NCI-H2227 (cell line): ENCODE data around the gene GLG1.
A peak's percentile ranks its signal among the peaks of the same experiment; 100 is the strongest.
"Not testable (repeated sequence)": the region's sequence is repeated elsewhere in the genome, so short reads cannot be mapped to it uniquely, and the experiment has no call there.

Experiments used
- DNase-seq: peaks from one replicate; lab custom pipeline; 2025; ENCODE audit not compliant: unreplicated experiment; lab: John Stamatoyannopoulos, UW

The GLG1 gene

DNA sequence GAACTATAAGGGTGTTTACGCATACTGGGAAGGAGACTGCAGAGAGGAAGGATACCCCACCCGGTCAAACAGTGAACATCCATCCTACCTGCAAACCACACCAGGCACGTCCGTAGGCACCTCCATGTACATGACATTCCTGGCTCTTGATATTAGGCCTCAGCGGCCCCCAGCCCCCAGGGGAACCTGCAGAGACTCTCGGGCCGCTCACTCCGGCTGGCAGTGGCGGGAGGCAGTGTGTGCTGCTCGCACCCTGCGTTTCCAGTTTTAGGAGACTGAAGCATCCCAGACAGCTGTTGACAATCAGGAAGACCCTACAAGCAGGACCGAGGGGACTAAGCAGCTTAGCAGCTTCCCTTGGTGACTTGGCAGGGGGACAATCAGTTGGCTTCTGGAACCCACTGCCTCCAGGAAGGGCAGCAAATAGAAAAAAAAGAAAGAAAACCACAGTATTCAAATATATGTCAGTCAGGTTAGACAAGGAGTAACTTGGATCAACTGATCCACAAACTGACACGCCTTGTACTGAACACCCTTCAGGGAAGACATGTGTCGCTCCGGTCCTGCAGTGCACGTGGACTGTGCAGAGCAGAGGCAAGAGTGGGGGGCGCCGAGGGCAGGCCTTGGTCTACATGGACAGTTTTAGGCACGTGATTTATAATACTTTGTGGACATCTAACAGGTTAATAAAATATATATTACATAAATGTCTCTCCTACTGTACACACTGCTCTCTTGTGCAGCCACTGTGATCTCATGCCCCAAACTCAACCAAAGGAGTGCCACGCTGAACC is 155.8 kb downstream of the GLG1 start:
- DNase-seq = no peak

DNA sequence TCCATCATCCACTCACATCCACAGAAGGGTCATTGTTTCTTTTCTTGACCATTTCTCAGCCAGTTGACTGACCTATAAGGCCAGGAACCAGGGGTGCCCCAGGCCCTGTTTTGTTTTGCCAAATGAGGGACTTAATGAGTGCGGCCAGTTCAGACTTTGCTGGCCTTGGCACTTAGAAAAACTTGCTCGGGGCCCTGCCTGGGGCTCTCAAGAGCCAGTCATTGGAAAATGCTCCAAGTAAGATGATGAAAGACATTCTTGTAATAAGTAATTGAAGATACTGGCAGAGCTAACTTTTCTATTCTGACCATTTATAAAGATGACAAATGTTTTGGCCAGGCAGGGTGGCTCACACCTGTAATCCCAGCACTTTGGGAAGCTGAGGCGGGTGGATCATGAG is 156.7 kb downstream of the GLG1 start:
- DNase-seq = no peak

DNA sequence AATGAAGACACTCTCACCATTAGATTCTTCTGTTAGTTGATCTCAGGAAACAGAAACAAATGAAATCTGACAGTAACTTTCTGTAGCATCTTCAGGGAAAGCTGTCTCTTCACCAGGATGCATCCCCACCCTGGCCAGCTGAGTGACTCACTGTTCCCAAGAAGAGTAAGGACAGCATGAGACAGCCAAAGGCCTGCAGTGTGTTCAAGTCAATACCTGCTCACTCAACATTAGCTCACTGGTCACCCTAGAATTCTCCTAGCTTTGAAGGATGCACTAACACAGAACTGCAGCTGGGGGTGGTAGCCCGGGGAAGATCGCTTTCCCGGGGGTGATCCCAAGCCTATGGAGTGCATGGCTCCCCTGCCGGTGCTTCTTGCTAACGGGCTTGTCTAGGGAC is 157.4 kb downstream of the GLG1 start:
- DNase-seq = no peak

- DNase-seq = no peak
Observed at GRCh38 chr16:74448990-74449389, 157.9 kb downstream of the GLG1 start.

DNA sequence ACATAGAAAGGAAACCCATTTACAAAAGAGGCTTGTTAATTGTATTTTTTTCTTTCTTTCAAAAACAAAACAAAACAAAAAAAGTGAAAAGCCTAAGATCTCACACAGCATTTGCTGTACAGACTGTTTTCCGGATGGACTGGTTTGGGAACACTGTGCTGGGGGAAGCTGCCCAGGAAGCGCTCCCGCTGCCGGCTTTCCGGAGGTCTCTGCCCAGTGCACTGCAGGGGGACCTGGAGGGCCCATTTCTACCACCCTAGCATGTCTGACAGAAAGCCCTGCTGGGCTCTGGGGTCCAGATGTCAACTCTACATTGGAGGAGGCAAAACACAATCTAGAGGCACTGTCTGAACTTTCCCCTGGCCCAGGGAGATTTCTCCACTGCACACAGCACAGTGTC is 159.3 kb downstream of the GLG1 start:
- DNase-seq = no peak

DNA sequence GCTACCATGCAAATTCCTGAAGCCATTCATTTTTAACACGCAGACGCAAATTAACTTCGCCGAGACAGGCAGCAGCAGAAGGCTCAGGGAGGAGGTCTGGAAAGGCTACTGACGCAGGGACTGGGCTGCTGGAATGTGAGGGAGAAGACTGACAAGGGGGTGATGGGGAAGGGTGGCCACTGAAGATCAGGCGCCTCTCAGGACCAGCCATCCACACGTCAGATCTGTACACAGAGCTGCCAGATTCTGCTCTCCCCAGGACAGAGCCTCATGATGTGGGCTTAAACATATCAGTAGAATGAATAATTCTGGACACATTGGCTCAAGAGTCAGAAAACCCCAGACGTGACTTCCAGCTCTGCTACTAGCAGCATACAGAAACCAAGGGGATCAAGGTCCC is 160.0 kb downstream of the GLG1 start:
- no peak for DNase-seq

DNA sequence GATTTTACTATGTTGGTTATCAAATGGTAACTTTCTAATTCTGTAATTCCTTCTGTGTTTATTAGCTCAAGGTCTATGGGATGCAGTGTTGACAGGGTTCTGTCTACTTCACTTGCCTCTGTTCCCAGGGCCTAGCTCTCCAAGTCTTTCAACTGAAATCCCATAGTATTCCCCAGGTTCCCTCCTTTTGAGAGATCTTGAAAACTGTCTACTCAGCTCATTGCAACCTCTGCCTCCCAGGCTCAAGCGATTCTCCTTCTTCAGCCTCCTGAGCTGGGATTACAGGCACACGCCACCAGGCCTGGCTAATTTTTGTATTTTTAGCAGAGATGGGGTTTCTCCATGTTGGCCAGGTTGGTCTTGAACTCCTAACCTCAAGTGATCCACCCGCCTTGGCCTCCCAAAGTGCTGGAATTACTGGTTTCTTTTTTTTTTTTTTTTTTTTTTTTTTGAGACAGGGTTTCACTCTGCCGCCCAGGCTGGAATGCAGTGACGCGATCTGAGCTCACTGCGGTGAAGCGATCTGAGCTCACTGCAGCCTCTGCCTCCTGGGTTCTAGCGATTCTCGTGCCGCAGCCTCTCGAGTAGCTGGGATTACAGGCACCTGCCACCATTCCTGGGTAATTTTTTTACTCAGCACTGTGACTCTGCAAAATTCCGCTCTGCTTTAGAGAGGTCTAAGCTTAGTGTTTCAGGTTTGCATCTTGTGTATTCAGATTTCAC is 163.1 kb downstream of the GLG1 start:
- not testable (repeated sequence) for DNase-seq

DNA sequence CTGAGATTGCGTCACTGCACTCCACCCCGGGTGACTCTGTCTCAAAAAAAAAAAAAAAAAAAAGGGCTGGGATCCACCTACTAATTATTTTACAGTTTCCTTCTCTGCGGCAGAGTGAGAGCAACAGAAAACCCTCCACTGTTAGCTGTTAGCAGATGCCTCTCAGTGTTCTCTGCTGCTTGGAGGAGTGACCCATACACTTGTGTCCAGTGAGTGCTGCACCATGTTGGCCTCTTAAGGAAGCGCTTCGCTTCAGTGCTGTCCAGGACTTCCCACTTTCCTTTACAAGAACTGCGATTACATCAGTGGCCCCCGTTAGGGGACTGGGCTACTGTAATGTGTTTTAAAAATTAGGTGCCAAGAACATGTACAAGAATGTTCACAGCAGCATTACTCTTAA is 167.2 kb downstream of the GLG1 start:
- DNase-seq = no peak

GRCh38 chr16:74438492-74438979 is 168.4 kb downstream of the GLG1 start:
- DNase-seq = no peak

- DNase-seq = no peak
Observed at GRCh38 chr16:74431516-74431915, 175.4 kb downstream of the GLG1 start.

DNA sequence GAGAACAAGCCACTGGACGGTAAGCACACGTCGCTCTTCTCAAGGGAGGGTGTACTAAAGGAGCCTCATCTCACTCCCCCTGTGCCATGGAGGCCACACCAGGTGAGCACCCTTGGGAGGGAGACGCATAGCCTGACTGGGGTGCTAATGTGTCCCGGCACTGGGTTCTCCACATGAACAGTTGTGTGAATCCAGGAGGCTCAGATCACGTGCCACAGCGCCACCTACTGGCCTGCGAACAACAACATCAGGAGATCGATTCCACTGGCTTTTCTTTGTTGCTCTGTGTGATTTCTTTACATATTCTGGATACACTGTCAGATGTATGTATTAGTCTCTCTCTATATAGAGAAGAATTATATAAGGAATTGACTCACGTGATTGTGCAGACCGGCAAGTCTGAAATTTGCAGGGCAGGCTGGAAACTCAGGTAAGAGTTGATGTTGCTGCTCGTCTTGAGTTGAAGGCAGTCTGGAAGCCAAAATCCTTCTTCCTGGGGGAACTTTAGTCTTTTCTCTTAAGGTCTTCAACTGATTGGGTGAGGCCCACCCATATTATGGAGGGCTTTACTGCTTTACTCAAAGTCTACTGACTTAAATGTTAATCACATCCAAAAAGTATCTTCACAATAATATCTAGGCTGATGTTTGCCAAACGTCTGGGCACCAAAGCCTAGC is 176.7 kb downstream of the GLG1 start:
- DNase-seq = peak; percentile 43

DNA sequence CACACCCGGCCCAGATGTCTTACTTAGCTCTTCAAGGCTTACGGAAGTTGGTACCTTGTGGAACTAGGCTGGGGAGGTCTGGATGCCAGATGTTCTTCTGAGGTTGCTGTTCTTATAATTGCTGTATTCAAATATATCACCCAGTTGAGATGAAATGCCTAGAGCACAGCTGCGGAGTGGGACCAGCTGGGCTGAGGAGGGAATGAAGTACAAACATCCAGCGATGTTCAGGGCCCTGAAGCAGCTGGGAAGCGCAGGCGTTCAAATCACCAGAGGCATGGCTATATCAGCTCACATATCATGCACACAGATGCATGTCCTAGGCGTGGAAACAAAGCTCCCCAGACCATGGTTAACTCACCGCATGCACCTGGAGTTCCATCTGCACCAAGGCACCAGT is 178.4 kb downstream of the GLG1 start:
- not testable (repeated sequence) for DNase-seq

DNA sequence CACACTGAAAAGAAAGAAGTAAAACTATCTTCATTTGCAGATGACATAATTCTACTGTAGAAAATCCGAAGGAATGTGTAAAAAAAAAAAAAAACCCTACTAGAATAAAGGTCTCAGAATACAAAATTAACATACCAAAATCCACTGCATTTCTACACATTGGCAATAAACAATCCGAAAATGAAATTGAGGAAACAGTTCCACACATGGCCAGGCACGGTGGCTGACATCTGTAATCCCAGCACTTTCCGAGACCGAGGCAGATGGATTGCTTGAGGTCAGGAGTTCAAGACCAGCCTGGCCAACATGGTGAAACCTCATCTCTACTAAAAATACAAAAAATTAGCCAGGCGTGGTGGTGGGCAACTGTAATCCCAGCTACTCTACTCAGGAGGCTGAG is 181.2 kb downstream of the GLG1 start:
- not testable (repeated sequence) for DNase-seq

DNA sequence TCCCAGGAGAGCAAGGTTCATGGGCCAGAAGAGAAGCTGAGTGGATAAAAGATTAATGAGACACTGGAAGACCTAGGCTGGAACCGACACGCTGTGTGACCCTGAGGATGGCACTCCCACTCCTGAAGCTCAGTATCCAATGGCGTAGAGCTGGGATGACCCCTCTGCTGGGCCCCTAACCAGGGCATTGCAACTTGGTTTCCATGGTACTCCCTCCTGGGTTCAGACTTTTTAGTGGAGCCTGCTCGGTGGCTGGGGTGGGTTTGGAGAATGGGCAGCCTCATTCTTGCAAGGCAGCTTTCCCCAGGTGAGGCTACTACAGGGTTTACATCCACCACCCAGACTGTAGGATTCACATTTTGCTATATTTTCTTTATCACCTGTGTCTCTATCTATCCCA is 183.2 kb downstream of the GLG1 start:
- DNase-seq = not testable (repeated sequence)

GRCh38 chr16:74422086-74422485 is 184.8 kb downstream of the GLG1 start:
- DNase-seq = not testable (repeated sequence)

GRCh38 chr16:74421482-74421785 is 185.5 kb downstream of the GLG1 start:
- not testable (repeated sequence) for DNase-seq

DNA sequence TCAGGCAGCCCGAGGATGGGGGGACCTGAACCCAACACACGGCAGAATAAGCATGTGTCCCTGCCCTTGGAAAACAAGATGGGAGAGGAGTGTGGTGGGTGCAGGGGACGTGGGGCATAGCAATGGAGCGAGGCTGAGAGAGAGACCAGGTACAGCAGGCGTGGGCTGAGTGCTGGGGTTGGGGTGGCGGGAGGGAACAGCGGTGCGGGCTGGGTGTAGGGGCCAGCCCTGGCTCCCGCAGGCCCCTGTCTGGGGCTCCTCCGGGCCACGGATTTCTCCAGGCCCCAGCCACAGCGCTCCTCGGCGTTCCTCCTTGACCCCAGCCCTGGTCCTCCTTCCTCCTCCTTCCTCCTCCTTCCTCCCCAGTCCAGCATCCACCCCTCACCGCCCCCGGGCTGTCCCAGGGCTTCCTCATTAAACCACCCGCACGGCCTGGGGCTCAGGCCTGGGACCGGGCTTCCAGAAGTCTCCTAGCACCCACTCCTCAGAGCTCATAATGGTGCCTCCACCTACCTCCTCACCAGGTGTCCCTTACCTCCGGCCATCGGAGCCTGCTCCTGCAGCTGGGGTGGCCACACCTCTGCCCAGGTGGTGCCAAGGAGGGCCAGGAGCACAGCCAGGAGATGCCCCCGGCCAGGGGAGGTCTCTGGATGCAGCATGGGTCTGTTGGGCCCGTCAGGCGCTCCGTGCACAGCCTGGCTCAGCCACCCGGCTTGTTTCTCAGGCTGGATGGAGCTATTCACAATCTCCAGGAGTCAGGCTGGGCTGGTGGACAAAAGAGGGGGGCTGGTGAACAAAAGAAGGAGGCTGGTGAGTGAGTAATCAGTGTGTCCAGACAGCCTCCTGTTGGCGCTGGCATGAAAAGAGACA is 186.1 kb downstream of the GLG1 start, which contains the start of gene CLEC18B:
CLEC18B (minus strand) TSS at position 867 of the 870 bp plus-strand sequence; CDS start at position 659, 208 bp downstream.
- peak; percentile 1 for DNase-seq

DNA sequence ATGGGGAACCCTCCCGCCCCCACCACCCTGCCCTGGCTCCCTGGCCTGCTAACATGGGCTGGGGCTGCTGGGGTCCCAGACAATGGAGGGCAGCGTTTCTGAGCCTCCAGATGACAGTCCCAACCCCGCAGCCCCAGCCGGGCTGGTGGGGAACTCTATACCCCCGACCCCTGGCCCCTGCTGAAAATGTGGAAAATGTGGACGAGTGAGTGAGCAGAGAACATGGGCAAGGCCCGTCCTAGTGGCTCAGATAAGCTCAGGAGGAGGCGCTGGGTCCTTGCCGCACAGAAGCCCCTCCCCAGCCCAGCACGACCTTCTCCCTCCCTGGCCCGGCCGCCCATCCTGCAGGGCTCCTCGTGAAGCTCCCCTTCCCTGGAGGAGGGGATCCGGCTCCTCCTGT is 187.1 kb downstream of the GLG1 start:
- not testable (repeated sequence) for DNase-seq

DNA sequence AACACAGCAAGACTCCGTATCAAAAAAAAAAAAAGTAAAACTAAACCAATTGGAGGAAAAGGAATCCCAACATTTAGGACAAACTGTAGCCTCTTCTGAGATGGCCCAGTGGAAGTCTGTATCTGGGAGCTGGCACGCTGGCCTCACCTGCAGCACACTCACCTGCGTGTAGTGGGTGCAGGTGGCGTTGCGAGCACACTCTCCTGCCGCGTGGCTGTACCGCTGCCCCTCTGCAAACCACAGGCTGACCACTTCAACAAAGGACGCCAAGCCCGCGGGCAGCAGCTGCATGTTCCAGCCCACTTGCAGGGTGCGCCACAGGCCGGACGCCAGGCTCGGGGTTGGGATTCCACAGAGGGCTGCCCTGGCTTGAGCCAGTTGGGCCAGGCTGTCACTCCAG is 189.0 kb downstream of the GLG1 start:
- DNase-seq = not testable (repeated sequence)

DNA sequence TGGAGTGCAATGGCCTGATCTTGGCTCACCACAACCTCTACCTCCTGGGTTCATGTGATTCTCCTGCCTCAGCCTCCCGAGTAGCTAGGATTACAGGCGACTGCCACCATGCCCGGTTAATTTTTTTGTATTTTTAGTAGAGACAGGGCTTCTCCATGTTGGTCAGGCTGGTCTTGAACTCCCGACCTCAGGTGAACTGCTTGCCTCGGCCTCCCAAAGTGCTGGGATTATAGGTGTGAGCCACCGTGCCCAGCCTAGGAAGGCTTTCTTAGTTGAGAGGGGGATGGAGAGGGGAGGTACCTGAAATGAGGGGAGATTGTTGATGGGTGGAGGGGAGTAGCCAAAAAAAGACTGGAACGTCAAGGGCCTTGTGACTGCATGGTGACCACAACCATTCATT is 193.0 kb downstream of the GLG1 start:
- DNase-seq = not testable (repeated sequence)

GRCh38 chr16:74413485-74413884 is 193.4 kb downstream of the GLG1 start:
- DNase-seq = not testable (repeated sequence)
